UCSD-AML1 (cell line): ENCODE results near the gene XYLB.

ENCODE experiments used
- DNase-seq: peaks from one replicate; lab custom pipeline; 2025; ENCODE audit not compliant: unreplicated experiment; lab: John Stamatoyannopoulos, UW

XYLB gene

DNA sequence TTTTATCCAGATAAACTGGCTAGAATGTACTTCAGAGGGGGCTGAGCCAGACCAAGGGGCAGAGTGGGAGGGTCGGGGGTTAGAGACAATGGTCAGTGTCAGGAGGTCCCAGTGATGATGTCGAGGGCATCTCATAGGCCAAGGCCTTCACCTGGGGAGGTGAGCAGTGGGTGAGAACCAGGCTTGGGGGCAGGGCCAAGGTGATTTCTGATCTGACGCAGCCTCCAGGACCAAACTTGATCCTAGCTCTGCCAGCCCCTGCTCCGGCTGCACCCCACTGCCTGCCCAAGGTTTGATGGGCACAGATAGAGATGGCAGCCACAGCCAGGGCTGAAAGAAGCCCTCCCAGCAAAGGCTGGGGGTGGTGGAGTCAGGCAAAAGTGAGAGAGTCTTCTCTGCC, 14.9 kb downstream of the XYLB start:
- DNase-seq = no peak

GRCh38 chr3:38362825-38363224, 16.2 kb downstream of the XYLB start:
- no peak for DNase-seq

GRCh38 chr3:38364721-38365400, 18.3 kb downstream of the XYLB start:
- no peak for DNase-seq

DNA sequence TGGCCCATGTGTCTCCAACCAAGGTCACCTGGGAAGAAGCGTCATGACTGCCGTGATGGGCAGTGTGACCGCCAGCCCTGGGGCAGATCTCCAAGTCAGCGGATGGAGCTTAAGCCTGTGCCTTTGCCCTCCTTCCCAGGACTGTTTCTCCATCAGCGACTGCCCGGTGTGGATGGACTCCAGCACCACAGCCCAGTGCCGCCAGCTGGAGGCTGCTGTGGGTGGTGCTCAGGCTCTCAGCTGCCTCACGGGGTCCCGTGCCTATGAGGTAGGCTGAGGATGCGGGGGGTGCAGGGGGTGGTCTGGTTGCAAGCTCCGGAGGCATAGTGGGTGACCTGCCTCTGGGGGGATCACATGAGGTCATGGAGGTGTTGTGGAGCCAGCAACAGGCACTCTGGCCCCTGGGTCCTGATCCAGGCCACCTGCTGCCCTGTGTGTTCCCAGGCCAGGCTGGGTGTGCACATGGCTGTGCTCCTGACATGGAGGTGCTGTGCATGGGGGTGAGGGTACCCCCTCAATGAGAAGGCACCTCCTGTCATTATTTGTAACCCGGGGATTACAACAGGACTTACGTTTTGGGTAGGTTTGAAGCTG, 19.0 kb downstream of the XYLB start:
- no peak for DNase-seq

DNA sequence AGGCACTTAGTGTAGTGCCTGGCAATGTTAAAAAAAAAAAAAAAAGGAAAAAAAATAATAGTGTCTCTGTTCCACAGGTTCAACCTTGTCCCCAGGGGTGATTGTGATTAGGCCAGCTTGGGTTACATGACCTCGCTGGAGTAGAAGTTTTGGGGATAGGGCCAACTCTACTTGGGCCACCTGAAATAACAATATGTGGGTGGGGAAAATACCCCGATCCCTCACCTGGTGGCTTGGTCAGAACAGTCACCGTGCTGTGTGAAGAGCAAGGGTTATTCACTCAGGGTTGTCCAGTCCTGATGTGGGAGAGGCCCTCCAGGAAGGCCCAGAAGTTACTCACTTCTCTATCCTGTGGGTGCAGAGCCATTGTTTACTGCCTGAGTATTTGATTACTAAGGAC, 19.5 kb downstream of the XYLB start:
- DNase-seq = no peak

- no peak for DNase-seq
Measured at GRCh38 chr3:38367779-38368178, 21.2 kb downstream of the XYLB start.

GRCh38 chr3:38368238-38368637, 21.7 kb downstream of the XYLB start:
- DNase-seq = no peak

GRCh38 chr3:38369186-38369585, 22.6 kb downstream of the XYLB start:
- DNase-seq = no peak

GRCh38 chr3:38370149-38370548, 23.6 kb downstream of the XYLB start:
- DNase-seq = no peak

DNA sequence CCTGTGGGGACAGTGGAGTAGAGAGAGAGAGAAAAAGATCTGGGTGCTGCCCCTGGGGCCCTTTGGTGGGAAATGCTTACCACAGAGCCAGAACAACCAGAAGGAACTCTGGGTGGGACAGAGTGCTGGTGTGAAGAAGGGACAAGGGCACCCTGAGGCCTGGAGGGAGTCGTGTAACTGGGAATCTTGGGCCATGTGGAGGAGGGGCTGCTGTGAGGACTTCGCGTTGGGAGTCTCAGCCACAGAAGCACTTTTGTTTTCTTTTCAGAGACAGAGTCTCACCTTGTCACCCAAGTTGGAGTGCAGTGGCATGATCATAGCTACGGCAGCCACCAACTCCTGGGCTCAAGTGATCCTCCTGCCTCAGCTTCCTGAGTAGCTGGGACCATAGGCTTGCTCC, 24.3 kb downstream of the XYLB start:
- DNase-seq = no peak

- no peak for DNase-seq
Measured at GRCh38 chr3:38371541-38372213, 25.1 kb downstream of the XYLB start.

GRCh38 chr3:38372214-38372601, 25.6 kb downstream of the XYLB start:
- DNase-seq = no peak

GRCh38 chr3:38374221-38374620, 27.6 kb downstream of the XYLB start:
- no peak for DNase-seq

GRCh38 chr3:38375072-38375471, 28.5 kb downstream of the XYLB start:
- no peak for DNase-seq

- no peak for DNase-seq
Measured at GRCh38 chr3:38375488-38376097, 29.0 kb downstream of the XYLB start.

DNA sequence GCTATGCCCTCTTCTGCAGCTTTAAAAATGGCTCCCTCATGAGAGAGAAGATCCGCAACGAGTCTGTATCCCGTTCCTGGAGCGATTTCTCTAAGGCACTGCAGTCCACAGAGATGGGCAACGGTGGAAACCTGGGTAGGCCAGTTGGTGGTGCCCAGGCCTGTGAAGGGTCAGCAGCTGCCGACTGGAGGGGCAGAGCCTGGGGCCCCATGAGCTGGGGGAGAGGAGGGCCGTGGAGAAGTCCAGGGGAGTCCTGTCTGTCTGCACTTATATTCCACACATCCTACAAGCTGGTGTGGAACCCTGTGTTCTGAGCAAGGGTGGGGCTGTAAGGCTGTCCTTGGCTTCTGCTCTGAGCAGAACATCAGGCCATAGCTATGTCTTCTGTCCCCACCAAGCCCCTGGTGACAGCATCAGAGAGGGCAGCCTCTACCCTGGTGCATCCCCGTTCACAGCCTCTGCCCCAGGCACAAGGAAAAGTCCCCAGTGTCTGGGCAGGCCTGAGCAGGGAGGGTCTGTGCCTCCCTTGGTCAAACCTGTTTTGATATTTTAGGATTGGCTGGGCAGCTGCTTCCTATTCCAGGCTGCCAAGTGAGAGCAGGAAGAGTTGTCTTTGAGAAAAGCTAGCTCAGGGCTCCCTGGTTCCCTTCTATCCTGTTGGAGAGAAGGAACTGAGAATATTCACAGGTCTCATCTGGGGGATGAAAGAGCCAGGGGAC, 29.7 kb downstream of the XYLB start:
- DNase-seq = no peak

GRCh38 chr3:38379201-38379770, 32.7 kb downstream of the XYLB start:
- DNase-seq = no peak

GRCh38 chr3:38382506-38383080, 36.0 kb downstream of the XYLB start:
- no peak for DNase-seq

GRCh38 chr3:38383156-38383875, 36.7 kb downstream of the XYLB start:
- DNase-seq = no peak
